Choroid plexus epithelial cell (primary cell): ENCODE results near the gene UBE2L3.
"Not testable (repeated sequence)": the region's sequence is repeated elsewhere in the genome, so short reads cannot be mapped to it uniquely, and the experiment has no call there.

Experiments
- DNase-seq: peaks from one replicate; pipeline ENCODE4 v3.0.0-alpha.2; 2010; ENCODE audit warnings: low read depth
- H3K4me3 ChIP-seq: 2 replicates; pipeline ENCODE4 v1.5.1; 2011; ENCODE audit warnings: low read depth, mild to moderate bottlenecking, control low read depth, low read length, moderate library complexity
- CTCF ChIP-seq: conservative IDR thresholded peaks from 2 replicates; pipeline ENCODE4 v1.5.1; 2011; ENCODE audit warnings: low read depth, mild to moderate bottlenecking, control low read depth, inconsistent platforms, low read length, moderate library complexity

UBE2L3 gene

GRCh38 chr22:21633481-21633880 lies 66.0 kb downstream of the UBE2L3 start:
- no peak for DNase-seq
- no peak for TF ChIP-seq CTCF
- H3K4me3 ChIP-seq: no peak overlapping the region

- H3K4me3 ChIP-seq: no peak overlapping the region
- DNase-seq: no peak
- TF ChIP-seq CTCF: no peak
Observed at GRCh38 chr22:21634081-21634480, 66.6 kb downstream of the UBE2L3 start.

- DNase-seq: no peak
- no peak overlapping the region for H3K4me3 ChIP-seq
- TF ChIP-seq CTCF: no peak
Observed at GRCh38 chr22:21634844-21635243, 67.3 kb downstream of the UBE2L3 start.

GRCh38 chr22:21635771-21636510 lies 68.4 kb downstream of the UBE2L3 start:
- DNase-seq: no peak
- H3K4me3 ChIP-seq: no peak overlapping the region
- TF ChIP-seq CTCF: no peak

GRCh38 chr22:21636629-21637218 lies 69.2 kb downstream of the UBE2L3 start:
- TF ChIP-seq CTCF: no peak
- no peak for DNase-seq
- no peak overlapping the region for H3K4me3 ChIP-seq

- H3K4me3 ChIP-seq, DNase-seq: not testable (repeated sequence)
Observed at GRCh38 chr22:21637450-21637849, 69.9 kb downstream of the UBE2L3 start.

- no peak for DNase-seq
- no peak overlapping the region for H3K4me3 ChIP-seq
- TF ChIP-seq CTCF: no peak
Observed at GRCh38 chr22:21639359-21639758, 71.8 kb downstream of the UBE2L3 start.
